Measurements from ENCODE around the gene TAT.

- TF ChIP-seq CTCF (IDR thresholded peaks at IDR 0.05): no peak
- TF ChIP-seq POLR2A (IDR thresholded peaks at IDR 0.05): no peak
Measured at GRCh38 chr16:71555230-71555891, 21.5 kb downstream of the TAT start.

Measured in adrenal gland (tissue), 5 donors.